COR-L47 (cell line): ENCODE results near the gene NFATC3.

ENCODE experiments used
- DNase-seq: peaks from one replicate; lab custom pipeline; 2025; lab: John Stamatoyannopoulos, UW

Gene NFATC3

GRCh38 chr16:68073902-68074760, 11.0 kb upstream of the NFATC3 start:
- no peak for DNase-seq

- no peak for DNase-seq
These were observed 10.2 kb upstream of the NFATC3 start for GRCh38 chr16:68074850-68075555.

DNA sequence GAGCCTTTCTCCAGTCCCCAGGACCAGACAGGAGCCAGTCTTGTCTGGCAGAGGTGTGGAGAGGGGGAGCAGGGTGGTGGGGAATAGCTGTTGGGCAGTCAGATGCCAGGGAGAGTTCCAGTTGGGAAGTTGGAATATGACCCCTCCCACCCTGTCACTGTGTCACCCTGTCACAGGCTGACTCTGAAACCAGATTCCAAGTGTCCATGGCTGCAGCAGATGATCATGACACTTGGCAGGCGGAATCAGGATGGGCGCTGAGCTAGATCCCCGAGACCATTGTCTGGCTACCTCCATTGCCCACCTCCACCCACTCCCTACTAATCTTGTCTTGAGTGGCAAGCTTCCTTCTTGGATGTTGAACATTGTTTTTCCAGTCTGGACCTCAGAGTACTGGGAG, 9.2 kb upstream of the NFATC3 start:
- DNase-seq: no peak

- no peak for DNase-seq
These were observed 8.6 kb upstream of the NFATC3 start for GRCh38 chr16:68076560-68076959.

- DNase-seq: no peak
These were observed 7.1 kb upstream of the NFATC3 start for GRCh38 chr16:68077866-68078700.

- no peak for DNase-seq
These were observed 6.3 kb upstream of the NFATC3 start for GRCh38 chr16:68078701-68079375.

- no peak for DNase-seq
These were observed 5.9 kb upstream of the NFATC3 start for GRCh38 chr16:68079376-68079625.

DNA sequence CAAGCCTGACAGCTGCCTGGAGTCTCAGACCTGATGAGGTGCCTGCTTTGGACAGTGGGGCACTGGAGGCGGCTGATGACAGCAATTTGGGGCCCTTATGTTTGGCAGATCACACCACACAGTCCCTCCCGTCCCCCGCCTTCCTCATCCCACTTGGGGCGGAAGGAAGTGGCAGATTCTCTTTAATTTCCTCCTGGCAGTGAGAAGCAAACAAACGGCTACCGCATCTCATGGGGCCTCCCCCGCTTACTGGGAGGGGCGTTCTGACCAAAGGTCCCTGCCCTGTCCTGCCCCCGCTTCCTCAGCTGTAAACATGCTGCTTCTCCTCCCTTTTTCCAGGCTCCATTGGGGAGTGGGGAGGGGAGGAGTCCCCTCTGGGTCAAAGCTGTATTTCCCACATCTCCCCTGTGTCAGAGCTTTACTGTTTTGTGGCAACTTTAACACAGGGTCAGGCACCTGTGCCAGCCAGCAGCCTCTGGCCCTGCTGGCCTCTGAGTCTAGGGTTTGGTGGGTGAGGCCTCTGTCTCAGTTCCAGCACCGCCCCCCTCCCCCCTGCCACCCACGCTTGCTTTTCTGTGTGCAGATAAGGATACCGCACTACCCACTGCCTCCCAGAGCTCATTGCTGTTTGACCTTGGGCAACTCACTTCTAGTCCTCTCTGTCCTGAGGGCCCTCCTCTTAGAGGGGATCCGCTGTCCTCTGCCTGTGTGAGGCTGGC, 5.4 kb upstream of the NFATC3 start:
- DNase-seq: no peak

DNA sequence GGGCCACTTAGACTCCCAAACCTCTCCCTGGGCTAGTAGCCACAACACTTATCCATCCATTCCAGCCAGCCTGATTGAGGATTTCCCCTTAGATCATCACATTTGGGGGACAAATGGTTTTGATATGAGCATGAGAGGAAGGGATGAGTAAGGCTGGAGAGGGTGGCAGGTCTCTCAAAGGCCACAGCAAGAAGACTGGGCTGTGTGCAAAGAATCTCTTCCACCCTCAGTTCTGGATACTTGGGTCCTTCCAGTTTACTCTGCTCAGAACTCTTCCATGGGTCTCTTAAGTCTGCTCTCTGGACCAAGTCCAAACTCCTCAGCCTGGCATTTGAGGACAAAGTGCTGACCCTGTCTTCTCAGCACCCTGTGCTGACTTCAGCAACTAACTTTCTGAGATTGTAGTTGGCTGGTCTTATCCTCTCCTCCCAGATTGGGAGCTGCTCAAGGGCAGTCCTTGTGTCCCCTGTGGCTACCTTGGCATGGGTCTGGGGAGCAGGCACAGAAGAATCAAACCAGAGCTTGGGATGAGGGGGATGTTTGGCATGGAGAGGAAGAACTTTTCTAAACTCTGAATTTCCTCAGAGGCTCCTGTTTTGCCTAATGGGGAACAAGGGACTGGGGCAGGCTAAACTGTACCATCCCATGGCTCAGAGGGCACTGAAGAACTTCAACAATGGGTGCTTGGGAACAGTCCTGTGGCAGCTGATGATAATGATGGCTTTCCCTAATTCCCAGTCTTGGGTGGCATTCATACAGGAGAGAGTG, 3.1 kb upstream of the NFATC3 start:
- DNase-seq: no peak

GRCh38 chr16:68082629-68083238, 2.4 kb upstream of the NFATC3 start:
- no peak for DNase-seq

GRCh38 chr16:68083239-68083781, 1.9 kb upstream of the NFATC3 start:
- no peak for DNase-seq

DNA sequence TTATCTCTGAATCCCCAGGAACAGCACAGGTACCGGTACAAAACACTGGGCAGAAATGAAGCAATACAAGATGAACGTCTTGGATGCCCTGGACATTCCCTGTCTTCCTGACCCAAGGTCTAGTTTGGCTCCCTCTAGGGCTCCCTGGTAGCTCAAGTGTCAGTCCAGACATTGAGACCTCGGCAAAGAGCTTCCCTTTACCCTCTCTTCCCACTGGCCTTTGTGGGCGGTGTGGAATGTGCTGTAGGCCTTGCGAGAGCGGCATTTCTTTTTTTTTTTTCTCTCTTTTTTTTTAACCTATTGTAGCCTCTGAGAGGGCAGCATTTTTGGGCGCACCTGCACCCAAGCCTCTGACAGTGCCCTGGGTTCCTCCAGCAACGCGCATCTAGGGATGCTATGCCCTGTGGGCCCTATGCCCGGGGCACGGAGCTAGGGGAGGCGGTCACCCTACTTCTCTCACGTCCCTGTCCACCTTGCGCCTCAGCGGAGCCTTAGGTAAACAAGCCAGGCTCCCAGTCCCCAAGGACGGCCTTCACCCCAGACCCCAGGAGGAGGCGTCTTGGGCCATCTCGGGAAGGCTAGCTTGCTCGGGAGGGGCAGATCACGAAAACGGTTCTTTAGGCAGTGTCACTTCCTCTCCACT, 1.2 kb upstream of the NFATC3 start:
- no peak for DNase-seq

- DNase-seq: peak; percentile 95
These were observed 489 bp upstream of the NFATC3 start for GRCh38 chr16:68084504-68085258.

DNA sequence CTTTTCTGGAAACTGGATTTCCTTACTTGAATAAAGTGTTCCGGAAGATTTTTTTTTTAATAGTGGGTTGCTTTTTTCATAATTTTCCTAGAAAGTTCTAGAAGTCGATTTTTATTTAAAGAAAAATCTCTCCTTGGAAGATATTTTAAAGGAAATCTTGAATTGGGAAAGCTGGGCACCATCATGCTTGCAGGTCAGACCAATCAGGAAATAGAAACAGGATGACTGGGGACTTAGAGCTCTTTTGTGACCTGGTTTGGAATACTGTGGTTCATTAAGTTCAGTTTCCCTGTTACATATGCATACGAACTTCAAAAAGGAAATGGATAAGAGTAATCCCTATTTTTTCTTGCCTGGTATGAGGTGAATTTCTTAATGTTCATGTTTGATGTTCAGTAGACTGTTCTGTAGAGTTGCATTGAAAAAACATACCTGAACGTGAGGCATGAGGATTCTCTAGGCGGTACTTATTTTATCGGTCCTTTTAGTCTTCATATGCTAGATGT, 1.2 kb downstream of the NFATC3 start:
- no peak for DNase-seq

DNA sequence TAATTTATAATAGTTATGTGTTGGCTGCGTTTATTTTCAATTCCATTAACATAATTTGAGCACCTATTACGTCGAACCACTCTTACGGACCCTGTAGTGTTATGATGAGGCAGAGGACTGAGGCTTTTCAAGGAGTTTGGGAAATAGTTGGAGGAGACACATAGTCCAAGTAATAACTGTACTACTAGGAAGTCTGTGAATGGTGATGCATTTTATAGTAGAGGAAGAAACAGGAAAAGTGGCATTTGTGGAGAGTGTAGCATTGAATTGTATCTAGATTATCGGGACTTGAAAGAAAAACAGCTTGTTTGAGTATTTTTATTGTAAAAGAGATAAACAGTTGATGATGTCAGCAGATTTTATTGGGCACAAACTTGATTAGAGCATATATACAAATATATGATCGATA, 1.7 kb downstream of the NFATC3 start:
- no peak for DNase-seq

DNA sequence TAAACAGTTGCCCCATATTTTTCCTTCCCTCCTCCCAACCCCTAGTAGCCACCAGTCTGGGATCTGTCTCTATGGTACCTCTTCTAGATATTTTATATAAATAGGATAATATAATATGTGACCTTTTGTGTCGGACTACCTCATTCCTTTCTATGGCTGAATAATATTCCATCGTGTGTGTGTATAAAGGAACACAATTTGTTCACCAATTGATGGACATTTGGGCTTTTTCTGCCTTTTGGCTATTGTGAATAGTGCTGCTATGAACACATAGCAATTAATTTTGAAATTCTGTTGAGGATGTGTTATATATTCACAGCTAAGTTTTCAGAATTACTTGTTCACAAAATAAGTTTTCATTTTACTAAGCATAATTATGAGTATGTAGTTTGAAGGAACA, 2.5 kb downstream of the NFATC3 start:
- DNase-seq: no peak

- DNase-seq: no peak
These were observed 3.2 kb downstream of the NFATC3 start for GRCh38 chr16:68088130-68088972.

DNA sequence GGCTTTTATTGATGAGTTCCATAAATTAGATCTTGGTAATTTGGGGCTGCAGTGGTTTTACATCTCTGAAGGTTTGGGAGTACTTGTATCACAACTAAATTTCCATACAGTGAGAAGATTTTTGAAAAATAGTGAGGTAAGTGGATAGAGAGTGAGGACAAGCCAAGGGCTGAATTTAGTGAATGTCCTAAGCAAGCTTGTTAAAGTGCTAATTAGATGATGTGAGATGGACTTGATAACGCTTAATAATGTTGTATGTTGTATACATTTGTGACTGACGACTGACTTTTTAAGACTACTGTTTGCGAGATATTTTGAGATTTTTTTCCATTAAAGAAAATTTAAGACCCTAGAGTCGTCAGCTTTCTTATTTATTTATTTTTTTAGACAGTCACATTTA, 3.9 kb downstream of the NFATC3 start:
- no peak for DNase-seq
